Activated CD4-positive, alpha-beta T cell treated with anti-CD3 and anti-CD28 coated beads, Interleukin-2, amount 10 ng/mL, durations not matched to agents 7 days and 5 days (primary cell): ENCODE results near the gene XPNPEP2. TPM values are rescaled to one million over a fixed set of nuclear protein-coding genes. Genes with fewer than 3 reads are reported as not detected.

ENCODE experiments used
- CTCF ChIA-PET: fragments of 350-600 bp; sonication (Branson Sonifier 250); formaldehyde crosslinking; loops from one replicate; lab custom pipeline; 2021; ENCODE audit warnings: antibody characterized with exemption; lab: Charles Lee
- POLR2A ChIA-PET: fragments of 350-600 bp; sonication (Branson Sonifier 250); formaldehyde crosslinking; loops from one replicate; lab custom pipeline; 2021; ENCODE audit warnings: antibody characterized with exemption; lab: Charles Lee
- DNase-seq: peaks from one replicate; pipeline ENCODE4 v3.0.0-alpha.2; 2020
- H3K27ac Mint-ChIP-seq: one replicate; pipeline ENCODE4 v1.8.0; 2021; ENCODE audit warnings: mild to moderate bottlenecking, moderate library complexity, mixed read lengths
- H3K27me3 Mint-ChIP-seq: one replicate; pipeline ENCODE4 v1.8.0; 2021; ENCODE audit warnings: mixed read lengths
- H3K36me3 Mint-ChIP-seq: one replicate; pipeline ENCODE4 v1.8.0; 2021; ENCODE audit warnings: low read depth, mixed read lengths
- H3K4me1 Mint-ChIP-seq: one replicate; pipeline ENCODE4 v1.8.0; 2021; ENCODE audit warnings: mixed read lengths
- H3K4me3 Mint-ChIP-seq: one replicate; pipeline ENCODE4 v1.8.0; 2021; ENCODE audit warnings: mild to moderate bottlenecking, moderate library complexity, mixed read lengths
- H3K9me3 Mint-ChIP-seq: one replicate; pipeline ENCODE4 v1.8.0; 2021; ENCODE audit warnings: mixed read lengths
- total RNA-seq, 2 experiments: library from RNA; stranded (reverse); gene quantifications; one replicate each; pipeline ENCODE4 v1.2.3, GENCODE V29; 2021

XPNPEP2 gene
- total RNA-seq, 2 experiments from 2014 or later: 1.1 to 1.3 TPM

GRCh38 chrX:129704491-129704890 lies 34.3 kb upstream of the XPNPEP2 start:
- no peaks in the 10 kb centered on the region for H3K36me3 Mint-ChIP-seq
- peaks cover 3% of the 10 kb centered on the region for H3K27me3 Mint-ChIP-seq
- DNase-seq: no peak
- H3K27ac Mint-ChIP-seq: no peak overlapping the region
- H3K9me3 Mint-ChIP-seq: peaks cover 9% of the 10 kb centered on the region
- no peaks in the 10 kb centered on the region for H3K4me1 Mint-ChIP-seq
- ChIA-PET POLR2A (no interaction called here), CTCF (interaction anchor here (1.0 kb wide), 1 partner anchor 22 kb away, joined by 3 read pairs; no protein-coding TSS in a partner anchor)
- no peak overlapping the region for H3K4me3 Mint-ChIP-seq

DNA sequence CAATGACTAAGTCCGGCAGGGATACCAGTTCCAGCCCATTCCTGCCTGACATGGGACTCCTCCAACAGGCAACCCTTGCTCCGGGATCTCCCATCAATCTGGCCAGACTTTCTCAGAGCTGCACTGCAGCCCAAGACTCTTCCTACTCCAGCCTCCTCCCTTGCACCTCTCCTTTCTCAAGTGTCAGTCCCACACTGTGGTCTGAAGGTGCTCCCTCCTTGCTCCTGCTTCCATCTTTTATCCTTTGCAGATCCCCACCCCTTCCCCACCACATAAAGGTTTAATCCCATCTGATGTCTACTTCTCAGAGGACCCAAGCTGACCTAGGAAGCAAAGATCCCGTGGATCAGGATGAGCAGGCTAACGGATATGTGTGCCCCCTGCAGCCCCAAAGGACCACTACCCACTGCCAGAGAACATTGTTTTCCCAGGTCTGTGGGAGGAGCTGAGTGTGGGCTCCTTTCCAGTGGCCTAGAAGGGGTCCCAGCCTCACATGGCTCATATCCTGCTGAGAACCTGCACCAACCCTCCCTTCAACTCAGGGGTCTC lies 33.3 kb upstream of the XPNPEP2 start:
- ChIA-PET POLR2A (no interaction called here), CTCF (interaction anchor here (1.0 kb wide), 1 partner anchor 23 kb away, joined by 3 read pairs; no protein-coding TSS in a partner anchor)
- Mint-ChIP-seq H3K4me1 (no peaks in the 10 kb centered on the region), H3K4me3 (no peak overlapping the region), H3K9me3 (peaks cover 9% of the 10 kb centered on the region), H3K27me3 (peaks cover 3% of the 10 kb centered on the region), H3K27ac (no peak overlapping the region), H3K36me3 (no peaks in the 10 kb centered on the region)
- no peak for DNase-seq

GRCh38 chrX:129705988-129706387 lies 32.8 kb upstream of the XPNPEP2 start:
- H3K27ac Mint-ChIP-seq: no peak overlapping the region
- H3K9me3 Mint-ChIP-seq: peaks cover 9% of the 10 kb centered on the region
- H3K4me3 Mint-ChIP-seq: no peak overlapping the region
- H3K27me3 Mint-ChIP-seq: peaks cover 3% of the 10 kb centered on the region
- ChIA-PET POLR2A (no interaction called here), CTCF (no interaction called here)
- no peak for DNase-seq
- H3K4me1 Mint-ChIP-seq: no peaks in the 10 kb centered on the region
- H3K36me3 Mint-ChIP-seq: no peaks in the 10 kb centered on the region

DNA sequence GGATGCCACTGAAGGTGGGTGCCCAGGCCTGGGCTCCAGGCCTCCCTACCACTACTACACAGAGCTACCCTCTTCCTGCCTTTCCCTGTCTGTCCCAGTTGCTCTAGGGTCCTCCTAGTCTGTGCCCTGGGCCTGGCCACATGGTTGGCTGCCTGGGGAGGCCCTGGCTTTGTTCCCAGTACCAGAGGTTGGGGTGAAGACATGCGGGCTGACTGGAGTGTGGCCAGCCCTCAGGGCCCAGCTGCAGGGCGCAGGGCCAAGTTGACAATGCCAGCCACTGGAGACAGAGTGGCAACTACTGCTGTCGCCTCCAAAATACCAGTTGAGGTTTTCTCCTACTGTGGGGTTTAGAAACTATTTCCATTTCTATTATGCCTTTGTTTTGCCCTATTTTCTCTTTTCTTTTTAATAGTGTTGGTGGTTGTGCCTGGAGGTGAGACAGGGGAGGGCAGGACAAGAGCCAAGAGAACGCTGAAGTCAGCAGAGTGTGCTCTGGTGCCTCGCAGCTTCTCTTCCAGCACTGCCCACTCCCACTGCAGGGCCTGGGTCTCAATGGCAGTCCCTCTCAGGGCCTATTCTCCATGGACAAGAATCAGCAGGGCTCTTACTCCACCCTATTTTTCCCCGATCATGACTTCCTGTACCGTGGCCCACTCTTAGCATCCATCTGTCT lies 32.2 kb upstream of the XPNPEP2 start:
- POLR2A ChIA-PET: no interaction called here

DNA sequence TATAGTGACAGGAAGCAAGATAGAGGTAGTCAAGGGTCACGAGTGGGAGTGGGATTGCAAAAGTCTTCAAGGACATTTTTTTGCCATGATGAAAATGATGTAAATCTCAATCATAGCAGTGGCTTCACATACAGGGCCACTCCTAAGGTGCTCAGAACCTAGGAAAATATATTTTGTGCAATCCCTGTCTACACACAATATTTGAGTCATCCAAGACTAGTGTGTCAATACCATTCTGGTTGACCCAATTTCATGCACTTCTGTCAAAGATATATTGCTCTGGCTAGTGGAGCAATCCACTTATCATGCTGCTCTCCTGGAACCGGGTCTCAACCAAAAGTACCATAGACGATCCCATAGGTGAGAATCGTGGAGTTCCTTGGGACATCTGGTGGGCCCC lies 24.2 kb upstream of the XPNPEP2 start:
- POLR2A ChIA-PET: no interaction called here

More for the DNA sequence above, 32.2 kb upstream of the XPNPEP2 start:
- no peak for DNase-seq
- Mint-ChIP-seq H3K27me3 (peaks cover 3% of the 10 kb centered on the region), H3K27ac (no peak overlapping the region), H3K36me3 (no peaks in the 10 kb centered on the region), H3K9me3 (peaks cover 9% of the 10 kb centered on the region), H3K4me3 (no peak overlapping the region), H3K4me1 (no peaks in the 10 kb centered on the region)
- CTCF ChIA-PET: interaction anchor here (1.9 kb wide), 1 partner anchor 11 kb away, joined by 3 read pairs; no protein-coding TSS in a partner anchor

DNA sequence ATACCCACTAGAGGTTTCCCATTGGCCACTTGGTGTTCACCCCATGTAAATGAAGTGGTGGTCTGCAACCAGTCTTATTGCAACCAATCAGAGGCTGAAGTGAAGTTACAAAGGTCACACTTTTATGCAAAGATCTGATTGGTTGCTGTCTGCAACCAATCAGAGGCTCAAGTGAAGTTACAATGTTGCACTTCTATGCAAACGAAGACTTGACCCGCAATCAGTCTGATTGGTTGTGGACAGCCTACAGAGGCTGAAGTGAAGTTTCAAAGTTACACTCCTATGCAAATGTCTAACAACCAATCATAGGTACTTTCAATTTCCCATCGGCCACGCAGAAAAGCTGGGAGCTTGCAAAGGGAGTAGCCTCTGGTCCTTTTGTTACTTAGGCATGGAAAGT lies 22.3 kb upstream of the XPNPEP2 start:
- no peak for DNase-seq
- H3K27me3 Mint-ChIP-seq: no peaks in the 10 kb centered on the region
- no peak overlapping the region for H3K27ac Mint-ChIP-seq
- H3K4me3 Mint-ChIP-seq: no peak overlapping the region
- H3K4me1 Mint-ChIP-seq: peaks cover 6% of the 10 kb centered on the region
- ChIA-PET CTCF (interaction anchor here (1.8 kb wide), 1 partner anchor 10 kb away, joined by 5 read pairs; no protein-coding TSS in a partner anchor), POLR2A (no interaction called here)
- no peaks in the 10 kb centered on the region for H3K36me3 Mint-ChIP-seq
- no peaks in the 10 kb centered on the region for H3K9me3 Mint-ChIP-seq

More for the DNA sequence above, 24.2 kb upstream of the XPNPEP2 start:
- CTCF ChIA-PET: interaction anchor here (0.6 to 1.2 kb wide), 2 partner anchors 11 to 73 kb away, joined by 3 read pairs; no protein-coding TSS in a partner anchor
- Mint-ChIP-seq H3K9me3 (no peaks in the 10 kb centered on the region), H3K4me1 (peaks cover 2% of the 10 kb centered on the region), H3K27me3 (no peaks in the 10 kb centered on the region), H3K27ac (no peak overlapping the region), H3K36me3 (no peaks in the 10 kb centered on the region), H3K4me3 (no peak overlapping the region)
- no peak for DNase-seq

GRCh38 chrX:129717892-129718291 lies 20.9 kb upstream of the XPNPEP2 start:
- no peaks in the 10 kb centered on the region for H3K27me3 Mint-ChIP-seq
- no peaks in the 10 kb centered on the region for H3K9me3 Mint-ChIP-seq
- H3K27ac Mint-ChIP-seq: no peak overlapping the region
- CTCF ChIA-PET: interaction anchor here (1.1 to 1.8 kb wide), 2 partner anchors 8 to 17 kb away, joined by 3 to 5 read pairs; no protein-coding TSS in a partner anchor
- no peaks in the 10 kb centered on the region for H3K36me3 Mint-ChIP-seq
- POLR2A ChIA-PET: no interaction called here
- H3K4me1 Mint-ChIP-seq: peaks cover 17% of the 10 kb centered on the region
- no peak for DNase-seq
- no peak overlapping the region for H3K4me3 Mint-ChIP-seq

DNA sequence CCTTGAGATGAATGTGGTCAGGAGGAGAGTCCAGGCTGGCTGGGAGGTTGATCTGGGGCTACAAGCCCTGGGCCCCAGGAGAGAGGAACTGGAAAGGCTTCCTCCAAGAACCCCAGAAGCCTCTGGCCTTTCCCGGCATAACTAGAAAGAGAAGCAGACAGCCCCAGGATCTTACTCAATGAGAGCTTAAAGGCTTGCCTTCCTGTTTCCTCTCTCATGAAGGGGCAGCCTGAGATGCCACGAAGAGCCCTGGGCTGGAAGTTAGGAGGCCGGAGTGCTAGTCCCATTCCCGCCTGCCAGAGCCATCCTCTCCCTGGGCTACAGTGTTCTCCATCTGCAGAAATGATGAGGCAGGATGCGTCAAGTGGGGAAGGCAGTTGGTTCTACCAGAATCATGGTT lies 20.1 kb upstream of the XPNPEP2 start:
- CTCF ChIA-PET: interaction anchor here (1.1 kb wide), 1 partner anchor 16 kb away, joined by 3 read pairs; no protein-coding TSS in a partner anchor
- H3K27me3 Mint-ChIP-seq: no peaks in the 10 kb centered on the region
- H3K9me3 Mint-ChIP-seq: no peaks in the 10 kb centered on the region
- no peak for DNase-seq
- no peaks in the 10 kb centered on the region for H3K36me3 Mint-ChIP-seq
- no peak overlapping the region for H3K4me3 Mint-ChIP-seq
- H3K4me1 Mint-ChIP-seq: peaks cover 17% of the 10 kb centered on the region
- no peak overlapping the region for H3K27ac Mint-ChIP-seq
- POLR2A ChIA-PET: no interaction called here

DNA sequence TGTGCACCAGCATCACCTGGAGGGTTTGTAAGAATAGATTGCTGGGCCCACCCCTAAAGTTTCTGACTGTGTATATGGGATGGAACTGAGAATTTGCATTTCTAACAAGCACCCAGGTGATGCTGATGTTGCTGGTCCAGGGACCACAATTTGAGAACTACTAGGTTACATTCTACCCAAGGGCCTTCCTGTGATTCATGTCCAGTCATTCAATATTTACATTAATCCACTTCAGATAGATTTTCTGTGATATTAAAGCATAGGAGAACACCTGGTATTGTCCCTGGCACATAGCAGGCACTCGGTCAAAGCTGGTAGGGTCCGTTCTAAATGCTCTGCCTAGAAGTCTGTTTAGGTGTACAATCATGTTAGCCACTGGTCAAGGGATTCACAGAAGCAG lies 19.5 kb upstream of the XPNPEP2 start:
- POLR2A ChIA-PET: no interaction called here
- no peaks in the 10 kb centered on the region for H3K9me3 Mint-ChIP-seq
- H3K36me3 Mint-ChIP-seq: no peaks in the 10 kb centered on the region
- CTCF ChIA-PET: interaction anchor here (1.0 kb wide), 1 partner anchor 19 kb away, joined by 3 read pairs; the partner anchor contains the start of gene XPNPEP2
- H3K27me3 Mint-ChIP-seq: no peaks in the 10 kb centered on the region
- H3K4me1 Mint-ChIP-seq: peaks cover 17% of the 10 kb centered on the region
- H3K4me3 Mint-ChIP-seq: no peak overlapping the region
- no peak for DNase-seq
- H3K27ac Mint-ChIP-seq: no peak overlapping the region

DNA sequence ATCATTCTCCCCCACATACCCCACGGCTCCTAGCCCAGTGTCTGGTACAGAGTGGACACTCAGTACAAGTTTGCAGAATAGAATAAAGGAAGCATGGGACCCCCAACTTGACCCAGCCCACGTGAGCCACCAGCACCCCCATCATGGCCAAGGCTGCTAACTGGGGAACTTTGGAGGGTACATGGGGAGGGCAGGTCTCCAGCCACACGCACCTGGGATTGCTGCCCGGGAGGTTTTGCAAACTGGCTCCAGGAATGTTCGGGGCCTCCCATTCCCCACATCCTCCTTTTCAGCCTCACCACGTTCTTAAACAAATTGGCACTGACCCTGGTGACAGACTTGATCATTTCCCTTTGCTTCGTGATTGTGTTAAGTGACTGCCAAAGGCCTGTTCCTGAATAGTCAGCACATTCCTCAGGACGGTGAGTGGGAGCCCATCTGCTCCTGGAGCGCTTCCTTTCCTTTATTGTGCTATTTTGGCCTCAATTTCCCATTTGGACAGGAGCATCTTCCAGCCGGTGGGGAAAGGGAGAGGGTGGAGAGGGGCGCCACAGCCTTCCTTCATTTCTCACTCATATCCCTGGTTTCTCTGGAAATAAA lies 18.7 kb upstream of the XPNPEP2 start:
- Mint-ChIP-seq H3K4me1 (peaks cover 25% of the 10 kb centered on the region), H3K36me3 (no peaks in the 10 kb centered on the region), H3K9me3 (no peaks in the 10 kb centered on the region), H3K27me3 (no peaks in the 10 kb centered on the region), H3K4me3 (no peak overlapping the region), H3K27ac (no peak overlapping the region)
- POLR2A ChIA-PET: no interaction called here
- no peak for DNase-seq
- CTCF ChIA-PET: interaction anchor here (1.0 kb wide), 1 partner anchor 18 kb away, joined by 3 read pairs; the partner anchor contains the start of gene XPNPEP2

- H3K9me3 Mint-ChIP-seq: no peaks in the 10 kb centered on the region
- H3K36me3 Mint-ChIP-seq: no peaks in the 10 kb centered on the region
- no peak overlapping the region for H3K4me3 Mint-ChIP-seq
- H3K27ac Mint-ChIP-seq: no peak overlapping the region
- H3K4me1 Mint-ChIP-seq: peaks cover 23% of the 10 kb centered on the region
- no peak for DNase-seq
- no peaks in the 10 kb centered on the region for H3K27me3 Mint-ChIP-seq
- ChIA-PET POLR2A (no interaction called here), CTCF (interaction anchor here (0.5 to 1.2 kb wide), 2 partner anchors 14 to 51 kb away, joined by 3 to 4 read pairs; no protein-coding TSS in a partner anchor)
Observed at GRCh38 chrX:129720741-129721140, 18.0 kb upstream of the XPNPEP2 start.

DNA sequence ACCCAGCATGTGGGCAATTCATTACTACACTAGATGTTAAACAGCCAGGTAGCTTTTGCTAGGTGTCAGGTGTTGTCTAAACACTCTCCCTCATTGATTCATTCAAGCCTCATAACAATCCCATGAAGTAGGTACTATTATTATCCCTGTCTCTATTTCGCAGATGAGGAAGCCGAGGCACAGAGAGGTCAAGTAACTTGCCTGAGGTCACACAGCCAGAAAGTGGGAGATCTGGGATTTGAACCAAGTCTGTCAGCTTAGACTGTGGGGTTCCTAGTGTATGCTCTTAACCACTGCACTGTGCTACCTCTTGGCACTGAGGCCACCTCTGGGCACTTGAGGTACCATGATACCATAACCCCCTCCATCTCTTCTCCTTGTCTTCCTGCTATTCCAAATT lies 17.4 kb upstream of the XPNPEP2 start:
- Mint-ChIP-seq H3K4me1 (peaks cover 29% of the 10 kb centered on the region), H3K27me3 (no peaks in the 10 kb centered on the region), H3K9me3 (no peaks in the 10 kb centered on the region), H3K27ac (no peak overlapping the region), H3K4me3 (no peak overlapping the region), H3K36me3 (no peaks in the 10 kb centered on the region)
- no peak for DNase-seq
- ChIA-PET CTCF (interaction anchor here (0.5 to 1.2 kb wide), 2 partner anchors 13 to 51 kb away, joined by 3 to 4 read pairs; no protein-coding TSS in a partner anchor), POLR2A (no interaction called here)

DNA sequence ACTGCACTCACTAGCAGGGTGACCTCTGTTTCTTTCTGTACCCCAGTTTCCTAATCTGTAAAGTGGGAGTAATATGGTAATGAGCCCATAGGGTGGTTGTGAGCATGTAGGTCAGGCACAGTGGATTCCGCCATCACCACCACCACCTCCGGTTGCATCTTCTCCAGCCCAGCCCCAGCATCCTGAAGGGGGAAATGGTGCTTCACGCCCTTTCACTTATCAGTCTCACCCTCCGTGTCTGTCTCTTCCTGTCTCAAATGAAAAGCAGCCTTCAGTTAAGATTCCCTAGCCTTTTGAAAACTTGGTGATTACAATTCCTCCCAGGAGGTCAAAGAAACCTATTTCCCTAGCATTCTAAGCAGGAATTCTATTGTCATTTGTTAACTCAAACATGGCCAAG lies 16.9 kb upstream of the XPNPEP2 start:
- POLR2A ChIA-PET: no interaction called here
- no peaks in the 10 kb centered on the region for H3K27me3 Mint-ChIP-seq
- H3K36me3 Mint-ChIP-seq: no peaks in the 10 kb centered on the region
- CTCF ChIA-PET: interaction anchor here (1.2 kb wide), 1 partner anchor 13 kb away, joined by 3 read pairs; no protein-coding TSS in a partner anchor
- DNase-seq: no peak
- peak overlapping the region; percentile 61 for H3K27ac Mint-ChIP-seq
- H3K4me1 Mint-ChIP-seq: peaks cover 33% of the 10 kb centered on the region
- no peak overlapping the region for H3K4me3 Mint-ChIP-seq
- no peaks in the 10 kb centered on the region for H3K9me3 Mint-ChIP-seq
